GF-D8 (cell line): ENCODE data around the gene CHMP4B.

Source experiments
- DNase-seq: peaks from one replicate; lab custom pipeline; 2025; lab: John Stamatoyannopoulos, UW

CHMP4B gene

DNA sequence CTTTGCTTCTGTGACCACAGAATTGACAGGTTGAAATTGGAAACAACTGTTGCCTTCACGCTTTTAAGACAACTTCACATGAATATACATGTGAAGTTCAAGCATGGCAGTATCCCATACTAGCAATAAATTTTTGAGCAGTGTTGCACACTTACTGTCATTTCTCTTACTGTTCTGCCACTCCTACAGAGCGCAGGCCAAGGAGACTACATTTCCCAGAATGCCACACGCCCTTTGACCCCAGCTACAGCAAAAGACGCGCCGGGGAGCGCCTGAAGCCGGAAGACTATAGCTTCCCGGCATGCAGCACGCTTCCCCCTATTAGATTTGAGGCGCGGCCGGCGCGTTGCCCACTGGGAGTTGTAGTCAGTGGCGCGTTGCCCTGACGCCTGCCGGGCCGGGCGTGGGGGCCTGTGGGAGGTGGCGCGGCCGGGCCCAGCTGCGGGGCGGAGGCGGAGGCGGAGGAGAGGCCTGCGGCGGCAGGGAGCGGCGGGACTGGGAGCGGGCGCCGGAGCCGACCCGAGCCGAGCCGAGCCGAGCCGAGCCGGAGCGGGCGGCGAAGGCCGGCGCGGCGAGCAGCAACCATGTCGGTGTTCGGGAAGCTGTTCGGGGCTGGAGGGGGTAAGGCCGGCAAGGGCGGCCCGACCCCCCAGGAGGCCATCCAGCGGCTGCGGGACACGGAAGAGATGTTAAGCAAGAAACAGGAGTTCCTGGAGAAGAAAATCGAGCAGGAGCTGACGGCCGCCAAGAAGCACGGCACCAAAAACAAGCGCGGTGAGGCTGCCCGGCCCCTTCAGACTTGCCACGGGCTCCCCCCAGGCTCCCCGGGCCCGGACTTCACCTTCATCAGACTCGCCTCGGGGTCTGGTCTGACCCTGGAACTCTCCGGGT, at the start of gene CHMP4B:
Gene CHMP4B, plus strand, starts transcription at position 464 of the 891 bp plus-strand sequence. Its CDS starts 121 bp downstream, at position 585.
- DNase-seq, result peak; percentile 95

- no peak for DNase-seq
These were observed 49.4 kb upstream of the CHMP4B start for GRCh38 chr20:33761698-33762250.

- DNase-seq, result no peak
These were observed 46.0 kb upstream of the CHMP4B start for GRCh38 chr20:33765099-33765498.

DNA sequence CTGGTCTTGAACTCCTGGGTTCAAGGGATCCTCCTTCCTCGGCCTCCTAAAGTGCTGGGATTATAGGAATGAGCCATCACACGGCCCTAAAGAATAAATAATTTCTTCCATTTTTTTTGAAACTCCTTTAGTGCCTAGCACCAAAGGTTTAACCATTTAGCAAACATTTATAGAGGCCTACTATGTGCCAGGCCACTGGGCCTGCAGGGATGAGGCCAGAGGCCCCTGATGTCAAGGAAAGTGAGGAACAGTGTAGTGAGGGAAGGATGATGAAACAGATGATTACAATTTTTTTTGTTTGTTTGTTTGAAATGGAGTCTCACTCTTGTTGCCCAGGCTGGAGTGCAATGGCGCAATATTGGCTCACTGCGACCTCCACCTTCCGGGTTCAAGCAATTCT, 45.6 kb upstream of the CHMP4B start:
- DNase-seq, result no peak

GRCh38 chr20:33766686-33767085, 44.5 kb upstream of the CHMP4B start:
- DNase-seq, result no peak

- DNase-seq, result no peak
These were observed 43.4 kb upstream of the CHMP4B start for GRCh38 chr20:33767777-33768138.

- DNase-seq, result no peak
These were observed 42.1 kb upstream of the CHMP4B start for GRCh38 chr20:33769043-33769442.

GRCh38 chr20:33770005-33770404, 41.1 kb upstream of the CHMP4B start:
- DNase-seq, result no peak

GRCh38 chr20:33771938-33772337, 39.2 kb upstream of the CHMP4B start:
- DNase-seq, result no peak

DNA sequence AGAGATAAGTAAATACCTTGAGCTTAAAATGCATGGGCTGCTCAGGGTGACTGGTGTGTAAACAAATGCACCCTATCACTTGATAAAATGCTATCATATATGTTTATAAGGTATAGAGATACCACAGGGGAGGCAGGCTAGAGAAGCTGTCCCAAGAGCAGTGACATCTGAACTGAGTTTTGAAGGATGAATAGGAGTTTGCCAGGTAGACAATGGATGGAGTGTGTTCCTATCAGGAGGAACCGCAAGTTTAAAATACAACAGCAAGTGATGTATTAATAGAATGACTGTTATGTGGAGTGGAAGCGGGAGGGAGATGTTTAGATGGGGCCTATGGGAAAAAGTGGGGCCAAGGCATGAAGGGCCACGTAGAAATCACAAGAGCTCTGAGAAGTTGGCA, 38.7 kb upstream of the CHMP4B start:
- DNase-seq, result no peak

- no peak for DNase-seq
These were observed 37.6 kb upstream of the CHMP4B start for GRCh38 chr20:33773412-33774089.

DNA sequence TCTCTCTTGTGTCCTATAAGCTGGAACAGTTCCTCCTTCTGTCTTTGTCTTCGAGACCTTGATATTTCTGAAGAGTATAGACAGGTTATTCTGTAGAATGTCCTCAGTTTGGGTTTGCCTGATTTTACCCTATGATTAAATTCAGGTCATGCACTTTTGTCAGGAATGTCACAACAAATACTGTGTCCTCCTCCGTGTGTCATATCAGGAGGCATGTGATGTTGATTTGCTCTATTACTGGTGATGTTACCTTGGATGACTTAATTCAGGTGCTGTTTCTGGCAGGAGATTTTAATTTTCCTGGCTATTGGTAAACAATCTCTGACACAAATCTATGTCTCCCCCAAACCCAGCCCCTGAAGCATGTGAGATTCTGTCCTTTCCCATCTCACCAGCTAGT, 33.3 kb upstream of the CHMP4B start:
- no peak for DNase-seq

GRCh38 chr20:33781133-33781532, 30.0 kb upstream of the CHMP4B start:
- no peak for DNase-seq

DNA sequence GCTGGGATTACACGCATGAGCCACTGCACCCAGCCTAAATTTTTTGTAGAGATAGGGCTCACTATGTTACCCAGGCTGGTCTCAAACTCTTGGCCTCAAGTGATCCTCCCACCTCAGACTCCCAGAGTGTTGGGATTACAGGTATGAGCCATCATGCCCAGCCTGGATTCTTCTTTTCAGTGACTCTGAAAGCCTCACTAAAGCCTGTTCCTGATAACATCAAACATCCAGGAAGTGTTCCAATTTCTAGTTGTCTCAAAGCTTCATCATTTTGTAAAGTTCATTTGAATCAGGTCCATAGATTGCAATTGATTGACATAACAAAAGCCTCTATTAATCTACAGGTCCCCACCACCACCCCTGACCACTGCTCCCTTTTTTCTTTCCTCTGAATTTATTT, 29.2 kb upstream of the CHMP4B start:
- DNase-seq, result no peak

- DNase-seq, result no peak
These were observed 27.9 kb upstream of the CHMP4B start for GRCh38 chr20:33783256-33783655.

DNA sequence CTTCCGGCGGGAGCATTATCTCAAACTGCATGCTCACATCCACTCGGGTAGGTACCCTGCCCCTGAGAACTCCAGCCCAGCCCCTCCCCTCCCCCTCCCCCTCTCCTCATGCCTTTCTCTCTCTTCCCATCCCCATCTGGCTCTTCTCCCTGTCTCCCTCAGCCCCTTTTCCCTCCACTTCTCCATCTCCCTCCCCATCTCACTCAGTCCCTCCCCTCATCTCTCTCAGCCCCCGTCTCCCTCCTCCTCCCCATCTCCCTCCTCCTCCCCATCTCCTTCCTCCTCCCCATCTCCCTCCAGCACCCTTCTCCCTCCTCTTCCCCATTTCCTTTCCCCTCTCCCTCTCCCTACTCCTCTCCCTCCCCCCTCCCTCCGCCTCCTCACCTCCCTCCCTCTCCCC, 27.3 kb upstream of the CHMP4B start:
- DNase-seq, result no peak

DNA sequence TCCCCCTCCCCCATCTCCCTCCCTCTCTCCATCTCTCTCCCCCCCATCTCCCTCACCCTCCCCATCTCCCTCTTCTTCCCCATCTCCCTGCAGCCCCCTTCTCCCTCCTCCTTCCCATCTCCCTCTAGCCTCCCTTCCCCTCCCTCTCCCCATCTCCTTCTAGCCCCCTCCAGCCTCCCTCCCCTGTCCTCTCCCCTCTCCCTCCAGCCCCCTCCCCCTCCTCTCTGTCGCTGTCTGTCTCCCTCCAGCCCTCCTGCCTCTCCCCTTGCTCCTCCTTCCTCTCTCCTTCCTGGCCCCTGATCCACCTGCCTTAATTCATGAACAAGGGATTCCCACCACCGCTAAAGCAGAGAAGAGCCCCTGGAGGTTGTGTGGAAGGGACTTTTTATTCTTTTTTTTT, 26.9 kb upstream of the CHMP4B start:
- DNase-seq, result no peak

GRCh38 chr20:33785503-33785902, 25.6 kb upstream of the CHMP4B start:
- no peak for DNase-seq

GRCh38 chr20:33787253-33787891, 23.8 kb upstream of the CHMP4B start:
- DNase-seq, result no peak

- no peak for DNase-seq
These were observed 22.6 kb upstream of the CHMP4B start for GRCh38 chr20:33788351-33789049.

GRCh38 chr20:33789109-33789857, 21.9 kb upstream of the CHMP4B start:
- no peak for DNase-seq
